ENCODE data around the gene CCL19.

DNA sequence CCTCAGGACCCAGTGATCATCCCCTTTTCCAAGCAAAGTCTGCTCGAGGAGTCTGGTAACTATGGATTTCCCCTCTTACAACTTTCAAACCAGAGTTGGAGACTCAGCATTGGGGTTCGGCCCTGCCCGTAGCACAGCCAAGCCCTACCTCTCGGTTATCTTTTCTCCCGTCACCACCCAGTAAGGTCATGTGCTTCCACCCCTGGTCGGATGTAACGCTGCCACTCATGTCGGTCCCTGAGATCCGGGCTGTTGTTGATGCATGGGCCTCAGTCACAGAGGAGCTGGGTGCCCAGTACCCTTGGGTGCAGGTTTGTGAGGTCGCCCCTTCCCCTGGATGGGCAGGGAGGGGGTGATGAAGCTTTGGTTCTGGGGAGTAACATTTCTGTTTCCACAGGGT, 43.4 kb downstream of the CCL19 start:
- TF ChIP-seq, protein P1, sequence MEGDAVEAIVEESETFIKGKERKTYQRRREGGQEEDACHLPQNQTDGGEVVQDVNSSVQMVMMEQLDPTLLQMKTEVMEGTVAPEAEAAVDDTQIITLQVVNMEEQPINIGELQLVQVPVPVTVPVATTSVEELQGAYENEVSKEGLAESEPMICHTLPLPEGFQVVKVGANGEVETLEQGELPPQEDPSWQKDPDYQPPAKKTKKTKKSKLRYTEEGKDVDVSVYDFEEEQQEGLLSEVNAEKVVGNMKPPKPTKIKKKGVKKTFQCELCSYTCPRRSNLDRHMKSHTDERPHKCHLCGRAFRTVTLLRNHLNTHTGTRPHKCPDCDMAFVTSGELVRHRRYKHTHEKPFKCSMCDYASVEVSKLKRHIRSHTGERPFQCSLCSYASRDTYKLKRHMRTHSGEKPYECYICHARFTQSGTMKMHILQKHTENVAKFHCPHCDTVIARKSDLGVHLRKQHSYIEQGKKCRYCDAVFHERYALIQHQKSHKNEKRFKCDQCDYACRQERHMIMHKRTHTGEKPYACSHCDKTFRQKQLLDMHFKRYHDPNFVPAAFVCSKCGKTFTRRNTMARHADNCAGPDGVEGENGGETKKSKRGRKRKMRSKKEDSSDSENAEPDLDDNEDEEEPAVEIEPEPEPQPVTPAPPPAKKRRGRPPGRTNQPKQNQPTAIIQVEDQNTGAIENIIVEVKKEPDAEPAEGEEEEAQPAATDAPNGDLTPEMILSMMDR (IDR thresholded peaks at IDR 0.05): no peak
- TF ChIP-seq POLR2A (IDR thresholded peaks at IDR 0.05): no peak

Measured in right lobe of liver (tissue), 4 donors.